ENCODE data around the gene COLEC12.

Gene COLEC12

DNA sequence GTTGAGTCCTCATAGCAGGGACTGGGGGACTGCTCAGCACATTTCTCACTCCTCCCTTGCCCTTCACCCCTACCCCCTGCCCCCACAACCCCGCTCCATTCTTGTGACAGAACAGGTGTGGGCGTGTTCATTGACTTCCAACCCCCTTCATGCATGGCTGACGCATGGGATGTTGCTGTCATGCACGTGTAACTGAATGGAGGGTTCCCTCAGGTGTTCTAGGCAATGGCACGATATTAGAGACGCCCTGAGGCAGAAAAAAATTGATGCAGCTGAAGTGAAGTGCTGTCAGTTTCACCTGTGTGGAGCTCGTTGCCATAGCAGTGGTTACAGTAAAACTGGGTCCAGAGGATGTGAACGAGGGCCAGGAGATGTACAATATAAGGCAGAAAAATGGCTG is 226.2 kb downstream of the COLEC12 start:
- Histone ChIP-seq H3K27ac (ENCODE audit: insufficient read depth, low read depth, low read length, poor library complexity, severe bottlenecking) (no peak overlapping the region), H3K4me1 (ENCODE audit: control insufficient read depth, insufficient read depth, low read length) (peaks cover 5% of the 10 kb centered on the region), H3K36me3 (ENCODE audit: control insufficient read depth, insufficient read depth, low read length) (no peaks in the 10 kb centered on the region), H3K4me3 (ENCODE audit: insufficient read depth, low read depth, low read length) (no peak overlapping the region), H3K9me3 (ENCODE audit: control insufficient read depth, low read length) (no peaks in the 10 kb centered on the region), H3K27me3 (ENCODE audit: control insufficient read depth, insufficient read depth, low read length, poor library complexity, severe bottlenecking) (no peaks in the 10 kb centered on the region)
- WGBS, 2 experiments, result 92% methylated on average over 6 to 8 of the region's 8 CpGs

DNA sequence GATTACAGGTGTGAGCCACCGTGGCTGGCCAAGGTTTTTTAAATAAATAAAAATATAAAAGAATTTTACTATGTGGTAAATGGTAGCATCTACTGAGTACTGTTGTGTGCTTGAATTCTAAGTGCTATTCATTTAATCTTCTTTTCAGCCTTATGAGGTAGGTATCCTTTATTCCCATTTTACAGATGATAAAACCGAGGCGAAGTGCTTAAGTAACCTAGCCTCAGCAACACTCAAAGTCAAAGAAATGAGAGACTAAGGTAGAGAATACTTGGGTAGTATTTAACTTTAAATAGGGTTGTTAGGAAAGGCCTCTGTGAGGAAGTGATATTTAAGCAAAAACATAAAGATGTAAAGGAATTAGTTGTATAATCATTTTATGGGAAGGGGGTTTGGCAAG is 227.0 kb downstream of the COLEC12 start:
- WGBS, 2 experiments, result 100% methylated on average over 2 of the region's 3 CpGs
- H3K4me1 ChIP-seq (ENCODE audit: control insufficient read depth, insufficient read depth, low read length), result peaks cover 8% of the 10 kb centered on the region
- H3K36me3 ChIP-seq (ENCODE audit: control insufficient read depth, insufficient read depth, low read length), result no peaks in the 10 kb centered on the region
- no peaks in the 10 kb centered on the region for H3K9me3 ChIP-seq (ENCODE audit: control insufficient read depth, low read length)
- H3K4me3 ChIP-seq (ENCODE audit: insufficient read depth, low read depth, low read length), result no peak overlapping the region
- no peak overlapping the region for H3K27ac ChIP-seq (ENCODE audit: insufficient read depth, low read depth, low read length, poor library complexity, severe bottlenecking)
- no peaks in the 10 kb centered on the region for H3K27me3 ChIP-seq (ENCODE audit: control insufficient read depth, insufficient read depth, low read length, poor library complexity, severe bottlenecking)

DNA sequence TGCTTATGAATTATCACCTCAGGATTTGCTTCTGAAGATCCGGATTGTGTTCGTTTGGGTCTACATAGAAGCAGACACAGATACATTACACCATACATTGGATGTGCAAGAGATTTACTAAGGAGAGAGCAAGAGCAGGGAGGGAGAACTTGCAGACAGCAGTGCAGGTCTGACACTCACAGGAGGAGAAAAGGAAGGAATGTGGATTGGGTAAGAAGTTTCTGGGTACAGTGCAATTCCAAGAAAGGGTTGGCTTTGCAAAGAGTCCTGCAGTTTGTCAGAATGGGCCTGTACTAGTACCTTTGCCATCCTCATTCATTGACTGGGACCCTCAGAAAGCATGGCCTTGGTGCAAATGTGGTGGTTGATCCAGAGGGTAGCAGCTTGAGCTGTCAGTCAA is 227.9 kb downstream of the COLEC12 start:
- 96 to 100% methylated on average over 1 to 2 of the region's 2 CpGs for WGBS, 2 experiments
- H3K4me3 ChIP-seq (ENCODE audit: insufficient read depth, low read depth, low read length), result no peak overlapping the region
- H3K9me3 ChIP-seq (ENCODE audit: control insufficient read depth, low read length), result no peaks in the 10 kb centered on the region
- H3K27ac ChIP-seq (ENCODE audit: insufficient read depth, low read depth, low read length, poor library complexity, severe bottlenecking), result no peak overlapping the region
- no peaks in the 10 kb centered on the region for H3K27me3 ChIP-seq (ENCODE audit: control insufficient read depth, insufficient read depth, low read length, poor library complexity, severe bottlenecking)
- H3K36me3 ChIP-seq (ENCODE audit: control insufficient read depth, insufficient read depth, low read length), result no peaks in the 10 kb centered on the region
- H3K4me1 ChIP-seq (ENCODE audit: control insufficient read depth, insufficient read depth, low read length), result peaks cover 8% of the 10 kb centered on the region

DNA sequence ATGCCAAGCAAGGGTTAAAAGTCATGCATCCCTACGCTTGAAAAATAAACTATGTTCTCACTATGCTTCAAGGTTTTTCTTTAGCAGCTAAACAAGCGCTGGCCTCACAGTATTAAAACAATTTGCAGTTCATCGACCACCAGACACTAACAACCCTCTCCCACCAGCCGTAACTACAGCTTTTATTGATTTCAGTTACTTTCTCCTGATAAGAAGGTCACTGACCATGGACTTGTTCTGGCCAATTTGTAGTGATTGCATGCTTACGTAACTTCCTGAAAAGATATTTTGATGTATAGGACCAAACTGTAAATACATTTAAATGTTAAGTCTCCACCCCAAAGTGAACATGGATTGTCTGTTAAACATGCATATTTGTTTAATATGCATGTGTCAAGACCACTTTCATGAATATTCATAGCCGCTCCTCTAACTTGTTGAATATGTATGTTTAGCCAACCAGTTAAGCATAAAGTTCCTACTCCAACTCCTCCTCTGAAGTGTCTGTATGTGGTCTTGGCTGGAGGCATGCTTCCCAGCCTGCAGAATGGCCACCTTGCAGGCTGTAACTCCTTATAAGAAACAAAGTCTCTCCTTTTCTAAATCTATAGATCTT is 230.9 kb downstream of the COLEC12 start:
- WGBS, 2 experiments, result 91 to 93% methylated on average over 5 to 6 of the region's 6 CpGs
- Histone ChIP-seq H3K27ac (ENCODE audit: insufficient read depth, low read depth, low read length, poor library complexity, severe bottlenecking) (no peak overlapping the region), H3K4me3 (ENCODE audit: insufficient read depth, low read depth, low read length) (no peak overlapping the region), H3K4me1 (ENCODE audit: control insufficient read depth, insufficient read depth, low read length) (peaks cover 14% of the 10 kb centered on the region), H3K27me3 (ENCODE audit: control insufficient read depth, insufficient read depth, low read length, poor library complexity, severe bottlenecking) (no peaks in the 10 kb centered on the region), H3K9me3 (ENCODE audit: control insufficient read depth, low read length) (no peaks in the 10 kb centered on the region), H3K36me3 (ENCODE audit: control insufficient read depth, insufficient read depth, low read length) (peaks cover 5% of the 10 kb centered on the region)

DNA sequence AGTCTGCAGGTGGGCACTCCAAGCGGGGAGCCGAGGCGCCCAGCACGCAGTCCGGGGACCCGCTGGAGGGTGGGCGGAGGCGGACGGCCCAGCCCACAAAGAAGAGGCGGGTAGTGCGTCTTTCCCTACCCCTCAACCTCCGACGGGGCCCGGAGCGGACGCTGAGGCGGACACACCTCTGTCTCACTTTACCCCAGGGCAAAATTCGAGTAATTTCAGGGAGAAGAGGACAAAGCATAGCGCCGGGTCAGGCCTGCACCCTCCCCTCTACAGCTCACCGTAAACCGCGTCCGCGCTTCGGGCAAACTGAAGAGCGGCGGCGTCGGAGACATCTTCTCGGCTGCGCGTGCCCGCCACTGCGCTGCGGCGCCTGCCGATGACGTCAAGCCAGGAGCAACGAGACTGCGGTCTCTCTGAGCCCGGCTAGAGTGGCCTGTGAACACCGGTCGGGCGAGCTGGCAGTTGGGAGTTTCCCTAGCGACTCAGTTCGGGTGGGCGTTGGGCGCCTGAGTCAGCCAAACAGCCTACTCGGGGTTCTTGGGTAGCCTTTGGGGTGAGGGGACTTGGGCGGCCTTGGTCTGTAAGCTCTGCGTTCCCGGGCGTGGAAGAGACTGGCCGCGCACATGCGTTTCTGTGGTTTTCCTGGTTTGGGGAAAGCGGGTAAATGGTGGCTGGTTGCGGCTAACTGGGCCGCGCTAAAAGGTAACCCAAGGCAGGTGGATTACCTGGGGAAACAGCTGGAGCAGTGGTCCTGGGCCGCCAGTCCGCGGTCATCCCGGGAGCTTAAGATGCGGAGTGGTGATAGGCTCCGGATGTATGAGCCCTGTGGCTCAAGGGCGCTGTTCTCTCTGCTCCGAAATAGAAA is 232.6 kb downstream of the COLEC12 start, which contains the start of gene THOC1:
Gene THOC1, minus strand, starts transcription at position 360 of the 865 bp plus-strand sequence. Its CDS starts 28 bp downstream, at position 332.
- Histone ChIP-seq H3K9me3 (ENCODE audit: control insufficient read depth, low read length) (no peaks in the 10 kb centered on the region), H3K27me3 (ENCODE audit: control insufficient read depth, insufficient read depth, low read length, poor library complexity, severe bottlenecking) (no peaks in the 10 kb centered on the region), H3K4me1 (ENCODE audit: control insufficient read depth, insufficient read depth, low read length) (peaks cover 14% of the 10 kb centered on the region), H3K27ac (ENCODE audit: insufficient read depth, low read depth, low read length, poor library complexity, severe bottlenecking) (peak within 1 kb of the TSS; percentile 67), H3K36me3 (ENCODE audit: control insufficient read depth, insufficient read depth, low read length) (peaks cover 10% of the 10 kb centered on the region), H3K4me3 (ENCODE audit: insufficient read depth, low read depth, low read length) (peak within 1 kb of the TSS; percentile 87)
- 0% methylated on average over 69 of the region's 69 CpGs for whole genome bisulfite sequencing, 2 experiments

DNA sequence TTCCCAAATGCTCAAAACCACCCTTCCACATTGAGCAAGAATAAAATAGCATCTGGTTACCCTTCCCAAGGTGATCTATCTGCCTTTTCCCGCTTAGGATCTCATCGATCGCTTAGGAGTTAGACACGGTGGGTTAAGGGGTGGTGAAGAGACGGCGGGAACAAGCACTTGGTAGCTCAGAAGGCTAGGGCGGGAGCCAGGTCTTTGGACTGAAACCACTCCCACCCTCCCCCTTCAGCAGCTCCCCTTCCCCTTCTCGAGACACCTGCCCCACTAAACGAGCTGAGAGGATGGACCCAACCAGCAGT is 233.2 kb downstream of the COLEC12 start:
- no peaks in the 10 kb centered on the region for H3K27me3 ChIP-seq (ENCODE audit: control insufficient read depth, insufficient read depth, low read length, poor library complexity, severe bottlenecking)
- 0 to 1% methylated on average over 9 of the region's 9 CpGs for WGBS, 2 experiments
- peak overlapping the region; percentile 87 for H3K4me3 ChIP-seq (ENCODE audit: insufficient read depth, low read depth, low read length)
- peaks cover 10% of the 10 kb centered on the region for H3K36me3 ChIP-seq (ENCODE audit: control insufficient read depth, insufficient read depth, low read length)
- H3K9me3 ChIP-seq (ENCODE audit: control insufficient read depth, low read length), result no peaks in the 10 kb centered on the region
- peak overlapping the region; percentile 62 for H3K27ac ChIP-seq (ENCODE audit: insufficient read depth, low read depth, low read length, poor library complexity, severe bottlenecking)
- peaks cover 14% of the 10 kb centered on the region for H3K4me1 ChIP-seq (ENCODE audit: control insufficient read depth, insufficient read depth, low read length)

All from ectodermal cell (in vitro differentiated cells).